IPS-NIHi7 (cell line): ENCODE measurements around the gene GRB2.
"Not testable (repeated sequence)": the region's sequence is repeated elsewhere in the genome, so short reads cannot be mapped to it uniquely, and the experiment has no call there.

Experiments used
- DNase-seq: peaks from one replicate; pipeline ENCODE4 v3.0.0; 2012; ENCODE audit warnings: mixed read lengths; ENCODE audit errors: extremely low spot score

The GRB2 gene

DNA sequence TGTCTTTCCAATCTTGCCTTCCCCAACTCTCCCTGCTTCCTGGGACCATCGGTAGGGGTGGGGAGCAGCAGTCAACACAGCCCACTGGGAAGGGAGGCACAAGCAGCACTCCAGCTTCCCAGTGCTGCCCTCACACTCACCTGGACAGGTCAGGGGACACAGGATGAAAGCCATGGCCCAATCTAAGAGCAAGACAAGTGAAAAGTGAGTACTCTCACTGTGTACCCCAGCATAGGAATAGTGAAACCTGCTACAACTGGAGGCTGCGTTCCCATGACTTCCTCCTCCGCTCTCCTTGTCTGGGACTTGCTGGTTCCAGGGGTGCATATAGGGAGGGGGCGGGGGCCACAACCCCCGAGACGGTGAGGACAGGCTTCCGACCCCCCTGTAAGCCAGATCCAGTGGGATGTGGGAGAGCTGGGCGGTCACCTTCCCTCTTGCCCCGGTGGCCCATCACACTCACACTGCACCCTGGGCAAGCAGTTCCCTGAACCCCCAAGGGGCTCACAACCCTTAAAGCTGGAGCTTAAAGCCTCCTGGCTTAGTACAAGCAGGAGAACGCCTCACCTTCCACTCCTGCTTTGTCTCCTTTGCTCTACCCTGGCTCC is 86.8 kb downstream of the GRB2 start:
- DNase-seq = no peak

- no peak for DNase-seq
Observed at GRCh38 chr17:75318211-75318610, 87.3 kb downstream of the GRB2 start.

- DNase-seq = peak; percentile 43
Observed at GRCh38 chr17:75317671-75318070, 87.8 kb downstream of the GRB2 start.

GRCh38 chr17:75316253-75316652 is 89.2 kb downstream of the GRB2 start:
- no peak for DNase-seq

GRCh38 chr17:75315541-75316243 is 89.8 kb downstream of the GRB2 start:
- no peak for DNase-seq

DNA sequence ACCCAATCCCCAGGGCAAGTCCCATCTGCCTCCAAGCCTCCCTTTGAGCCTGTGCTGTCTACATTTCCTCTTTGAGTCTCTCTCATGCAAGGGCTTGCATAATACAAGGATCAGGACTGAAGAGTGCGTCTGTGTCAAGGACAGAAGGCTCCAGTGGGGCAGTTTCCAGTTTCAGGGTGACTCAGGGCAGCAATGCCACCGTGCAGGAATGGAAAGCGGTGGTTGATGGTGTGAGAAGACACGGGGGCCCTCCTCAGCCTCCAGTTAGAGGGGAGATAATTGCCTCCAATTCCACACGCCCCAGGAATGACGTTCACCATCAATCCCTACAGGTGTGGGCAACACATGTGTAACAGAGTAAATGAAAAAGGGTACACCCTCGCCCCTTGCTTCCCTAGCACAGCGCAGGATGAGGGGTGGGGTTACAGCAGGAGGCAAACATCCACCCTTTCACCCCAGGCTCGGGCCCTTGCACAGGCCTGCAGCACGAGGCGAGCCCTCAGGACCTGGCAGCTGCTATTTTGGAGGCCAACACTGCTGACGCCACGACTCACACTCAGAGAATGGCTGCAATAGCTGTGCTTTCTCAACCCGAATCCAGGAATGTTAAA is 91.4 kb downstream of the GRB2 start:
- DNase-seq = no peak

- no peak for DNase-seq
Observed at GRCh38 chr17:75308732-75309629, 96.5 kb downstream of the GRB2 start.

DNA sequence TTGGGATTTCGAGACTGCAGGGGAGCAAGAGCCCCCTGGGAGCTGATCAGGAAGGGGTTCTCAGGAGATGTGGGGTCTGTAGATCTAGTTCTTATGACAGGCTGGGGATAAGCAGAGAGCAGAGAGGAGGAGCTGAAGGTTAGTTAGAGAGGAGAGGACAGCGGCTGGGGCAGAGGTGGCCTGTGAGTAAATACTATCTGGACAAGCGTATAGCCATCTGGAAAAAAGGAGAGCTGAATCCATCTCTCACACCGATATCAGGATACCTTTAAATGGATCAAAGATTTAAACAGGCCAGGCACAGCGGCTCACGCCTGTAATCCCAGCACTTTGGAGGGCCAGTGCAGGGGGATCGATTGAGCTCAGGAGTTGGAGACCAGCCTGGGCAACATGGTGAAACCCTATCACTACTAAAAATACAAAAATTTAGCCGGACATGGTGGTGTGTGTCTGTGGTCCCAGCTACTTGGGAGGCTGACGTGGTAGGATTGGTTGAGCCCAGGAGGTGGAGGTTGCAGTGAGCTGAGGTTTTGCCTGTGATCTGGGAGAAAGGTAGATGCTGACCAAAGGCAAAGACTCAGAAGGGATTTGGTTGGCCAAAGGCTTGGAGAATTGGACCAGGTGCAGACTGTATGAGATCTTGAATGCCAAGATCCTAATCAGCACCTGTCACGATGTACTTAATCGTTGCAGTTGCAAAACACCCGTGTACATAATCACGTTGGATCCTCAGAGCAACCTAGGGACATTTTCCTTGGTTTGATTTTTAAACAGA is 97.3 kb downstream of the GRB2 start:
- DNase-seq = no peak

- DNase-seq = no peak
Observed at GRCh38 chr17:75301502-75302206, 103.8 kb downstream of the GRB2 start.

- no peak for DNase-seq
Observed at GRCh38 chr17:75301049-75301448, 104.4 kb downstream of the GRB2 start.

GRCh38 chr17:75300280-75300679 is 105.2 kb downstream of the GRB2 start:
- DNase-seq = no peak

- DNase-seq = no peak
Observed at GRCh38 chr17:75295201-75296158, 110.0 kb downstream of the GRB2 start.

GRCh38 chr17:75292810-75293448 is 112.5 kb downstream of the GRB2 start:
- not testable (repeated sequence) for DNase-seq

- DNase-seq = no peak
Observed at GRCh38 chr17:75289832-75290337, 115.6 kb downstream of the GRB2 start.

DNA sequence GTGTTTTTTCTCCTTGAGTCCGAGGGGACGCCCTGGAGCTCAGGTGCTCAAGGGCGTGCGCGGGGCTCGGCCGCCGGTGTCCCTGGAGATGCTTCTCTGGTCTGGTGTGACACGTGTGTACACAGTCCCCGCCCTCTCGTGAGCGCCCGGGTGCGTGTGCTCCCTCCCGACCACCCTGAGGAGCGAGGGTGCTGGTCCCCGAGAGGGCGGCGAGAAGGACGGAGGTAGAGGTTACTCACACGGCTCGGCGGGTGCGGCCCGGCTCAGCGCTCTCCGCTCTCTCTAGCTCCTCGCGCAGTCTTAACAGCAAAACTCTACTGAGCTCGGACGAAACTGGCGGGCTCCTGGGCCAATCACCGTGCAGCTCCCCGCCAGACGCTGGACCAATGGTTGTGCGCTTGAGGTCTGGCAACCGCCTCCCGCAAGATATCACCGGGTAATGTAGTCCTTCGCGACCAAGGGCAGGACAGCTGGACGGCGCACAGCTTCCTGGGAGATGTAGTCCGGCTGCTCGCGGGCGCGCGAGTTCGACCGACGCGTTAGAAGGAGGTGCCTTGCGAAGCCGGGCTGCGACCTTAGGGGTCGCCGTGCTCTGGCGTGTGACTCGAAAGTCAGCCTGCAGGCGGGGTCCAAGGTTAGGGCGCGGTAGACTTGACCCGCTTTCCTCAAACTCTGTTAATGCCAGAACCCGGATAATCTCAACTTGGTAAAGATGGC is 116.2 kb downstream of the GRB2 start, which contains the start of gene SLC25A19:
Gene SLC25A19, minus strand, starts transcription at position 319 of the 717 bp plus-strand sequence. CDS start 2,669 bp downstream, outside the sequence.
- peak; percentile 99 for DNase-seq

DNA sequence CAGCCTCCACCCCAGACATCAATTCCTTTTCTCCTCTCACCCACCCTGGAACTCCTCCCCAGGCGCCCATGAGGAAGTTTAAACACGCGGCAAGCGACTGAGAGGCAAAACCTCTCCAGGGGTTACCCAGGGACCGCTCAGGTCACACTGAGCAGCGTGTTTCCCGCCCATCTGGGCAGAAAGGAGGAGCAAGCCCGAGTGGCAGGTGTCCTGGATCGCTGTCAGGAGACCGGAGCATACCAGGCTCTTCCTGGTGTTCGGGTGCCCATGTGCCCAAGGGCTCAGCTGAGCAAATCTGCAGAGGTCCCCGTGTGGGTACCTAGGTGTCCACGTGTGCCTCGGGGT is 116.7 kb downstream of the GRB2 start:
- peak; percentile 58 for DNase-seq

- no peak for DNase-seq
Observed at GRCh38 chr17:75288359-75288758, 117.1 kb downstream of the GRB2 start.

DNA sequence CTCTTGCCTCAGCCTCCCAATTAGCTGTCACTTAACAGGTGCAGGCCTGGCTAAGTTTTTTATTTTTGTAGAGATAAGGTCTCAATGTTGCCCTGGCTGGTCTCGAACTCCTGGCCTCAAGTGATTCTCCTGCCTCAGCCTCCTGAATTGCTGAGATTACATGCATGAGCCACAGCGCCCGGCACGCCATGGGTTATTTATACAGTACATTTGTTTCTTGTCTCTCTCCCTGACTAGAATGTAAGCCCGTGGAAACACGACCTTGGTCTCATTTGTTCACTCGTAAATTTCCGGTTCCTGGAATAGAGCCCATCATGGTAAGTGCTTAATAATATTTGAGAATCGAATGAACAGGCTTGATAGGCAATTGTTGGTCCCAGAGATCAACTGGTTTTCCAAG is 118.3 kb downstream of the GRB2 start:
- DNase-seq = no peak
